AG10803 (cell line): ENCODE measurements around the gene RANBP17.

ENCODE experiments used
- DNase-seq: peaks from one replicate; pipeline ENCODE4 v3.0.0; 2010; ENCODE audit warnings: low read depth
- H3K4me3 ChIP-seq: 2 replicates; pipeline ENCODE4 v1.5.1; 2011; ENCODE audit warnings: mild to moderate bottlenecking, low read length, control low read depth
- CTCF ChIP-seq: conservative IDR thresholded peaks from 2 replicates; pipeline ENCODE4 v1.5.1; 2011; ENCODE audit warnings: mild to moderate bottlenecking, low read length, control low read depth, inconsistent platforms

RANBP17 gene

GRCh38 chr5:171308453-171309275 is 446.8 kb downstream of the RANBP17 start, which contains the start of gene TLX3:
Gene TLX3, plus strand, starts transcription at chr5:171309248. Its CDS starts 118 bp downstream, at chr5:171309366.
- no peak for DNase-seq
- no peak within 1 kb of the TSS for H3K4me3 ChIP-seq
- no peak for TF ChIP-seq CTCF

GRCh38 chr5:171309276-171310211 is 447.7 kb downstream of the RANBP17 start:
- TF ChIP-seq CTCF, result no peak
- H3K4me3 ChIP-seq, result no peak overlapping the region
- DNase-seq, result no peak

- TF ChIP-seq CTCF, result peak; percentile 38
- H3K4me3 ChIP-seq, result no peak overlapping the region
- no peak for DNase-seq
These were observed 448.5 kb downstream of the RANBP17 start for GRCh38 chr5:171310212-171310818.

- TF ChIP-seq CTCF, result no peak
- no peak overlapping the region for H3K4me3 ChIP-seq
- DNase-seq, result no peak
These were observed 449.1 kb downstream of the RANBP17 start for GRCh38 chr5:171310819-171311321.

GRCh38 chr5:171311322-171312077 is 449.7 kb downstream of the RANBP17 start:
- TF ChIP-seq CTCF, result no peak
- no peak overlapping the region for H3K4me3 ChIP-seq
- peak; percentile 26 for DNase-seq
